ENCODE results near the gene MYRF. TPM values are rescaled to one million over a fixed set of nuclear protein-coding genes. Genes with fewer than 3 reads are reported as not detected.

MYRF gene
- total and polyA plus RNA-seq, 9 of the 15 experiments (the other 6 are each of a cell fraction or from before 2014, with no cell fraction given): 2.3 to 25.8 (median 7.1) TPM

DNA sequence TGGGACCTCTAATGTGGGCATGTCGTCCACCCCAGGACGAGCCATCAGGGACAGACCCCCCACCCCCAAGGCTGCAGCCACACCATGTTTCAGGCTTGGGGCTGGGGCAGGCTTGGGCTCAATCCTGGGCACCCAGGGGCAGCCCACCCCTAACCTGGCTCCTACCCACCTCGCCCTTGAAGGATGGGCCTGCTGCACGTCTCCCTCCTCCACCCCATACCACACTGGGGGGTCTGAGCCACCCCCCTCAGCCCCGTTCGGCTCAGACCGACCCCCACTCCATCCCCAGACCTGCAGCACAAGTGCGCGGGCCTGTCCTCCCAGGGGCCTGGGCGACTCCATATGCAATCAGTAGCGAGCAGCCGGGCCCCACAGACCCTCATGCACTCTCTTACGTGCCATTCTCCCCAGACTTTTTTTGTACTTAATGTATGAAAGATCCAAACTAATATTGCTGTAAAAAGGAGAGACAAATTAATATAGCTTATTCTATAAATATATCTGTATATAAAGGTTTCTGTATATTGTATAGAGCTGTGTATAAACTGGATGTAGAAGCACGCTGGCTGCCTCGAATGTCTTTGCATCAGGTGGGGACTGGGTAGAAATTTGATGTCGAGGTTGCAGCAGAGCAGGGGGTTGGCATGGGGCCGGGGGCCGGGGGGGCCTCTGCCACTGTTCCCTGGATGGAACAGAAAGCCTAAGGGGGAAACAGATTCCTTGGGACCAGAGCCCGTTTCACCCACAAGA is 5.8 kb upstream of the MYRF start (continued):
- TF ChIP-seq, protein P1, sequence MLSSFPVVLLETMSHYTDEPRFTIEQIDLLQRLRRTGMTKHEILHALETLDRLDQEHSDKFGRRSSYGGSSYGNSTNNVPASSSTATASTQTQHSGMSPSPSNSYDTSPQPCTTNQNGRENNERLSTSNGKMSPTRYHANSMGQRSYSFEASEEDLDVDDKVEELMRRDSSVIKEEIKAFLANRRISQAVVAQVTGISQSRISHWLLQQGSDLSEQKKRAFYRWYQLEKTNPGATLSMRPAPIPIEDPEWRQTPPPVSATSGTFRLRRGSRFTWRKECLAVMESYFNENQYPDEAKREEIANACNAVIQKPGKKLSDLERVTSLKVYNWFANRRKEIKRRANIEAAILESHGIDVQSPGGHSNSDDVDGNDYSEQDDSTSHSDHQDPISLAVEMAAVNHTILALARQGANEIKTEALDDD (IDR thresholded peaks at IDR 0.05): no peak
- TF ChIP-seq HOXB6 (CRISPR knock-in tag; IDR thresholded peaks at IDR 0.05; ENCODE audit: borderline replicate concordance): no peak
- TF ChIP-seq TARDBP (IDR thresholded peaks at IDR 0.05): no peak

DNA sequence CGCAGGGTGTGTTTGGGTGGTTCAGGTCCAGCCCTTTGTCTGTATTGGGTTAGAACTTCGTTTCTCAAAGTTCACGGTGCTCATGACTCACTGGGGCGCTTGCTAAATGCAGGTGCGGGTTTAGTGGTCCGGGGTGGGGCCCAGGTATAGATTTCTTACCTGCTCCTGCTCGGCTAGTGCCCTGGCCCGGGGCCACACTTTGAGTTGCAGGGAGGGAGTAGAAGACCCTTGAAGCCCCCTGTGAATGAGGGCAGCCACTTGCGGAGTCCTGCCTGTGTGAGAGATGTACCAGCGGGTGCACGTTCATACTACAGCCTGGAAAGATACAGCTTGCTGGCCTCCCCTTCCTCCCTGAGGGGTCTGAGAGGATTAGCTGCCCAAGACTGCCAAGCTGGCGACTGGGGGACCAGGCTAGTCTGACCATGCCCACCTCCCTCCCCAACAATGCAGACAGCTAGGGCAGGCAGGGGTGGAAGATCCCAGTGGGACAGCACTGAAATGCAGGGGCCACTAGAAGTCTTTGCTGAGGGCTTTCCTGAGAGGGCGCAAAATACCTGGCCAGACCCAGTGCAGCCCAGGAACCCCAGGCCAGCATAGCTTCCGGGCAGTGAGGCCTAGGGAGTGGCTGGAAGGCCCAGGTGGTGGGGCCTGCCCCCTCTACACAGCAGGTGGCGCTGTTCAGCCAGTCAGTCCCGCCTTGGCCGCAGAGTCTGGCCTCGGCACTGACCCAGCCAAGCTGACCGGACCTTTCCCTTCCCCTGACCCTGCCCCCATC is 5.1 kb upstream of the MYRF start:
- Histone ChIP-seq H4K20me1 (replicated peaks; ENCODE audit: control insufficient read depth, insufficient read depth, low read length) (no peaks in the 10 kb centered on the region), H2AFZ (ENCODE audit: low read depth, low read length) (peak overlapping the region; percentile 97), H3K27me3 (ENCODE audit: control insufficient read depth in 2 of 2, insufficient read depth in 2 of 2, low read length in 2 of 2) (no peaks in the 10 kb centered on the region), H3K9me3 (replicated peaks; ENCODE audit: control insufficient read depth, insufficient read depth, low read depth, low read length) (no peaks in the 10 kb centered on the region), H3K27ac (ENCODE audit: extremely low read depth, low read depth, low read length) (no peak overlapping the region), H3K36me3 (ENCODE audit: control insufficient read depth, insufficient read depth, low read length) (no peaks in the 10 kb centered on the region), H3K4me2 (ENCODE audit: insufficient read depth, low read length) (no peak overlapping the region), H3K4me1 (replicated peaks in 1 of 2; ENCODE audit: control insufficient read depth in 2 of 2, insufficient read depth in 2 of 2, low read length in 2 of 2) (peaks cover 43 to 84% of the 10 kb centered on the region in 2 experiments), H3K79me2 (ENCODE audit: control insufficient read depth, insufficient read depth, low read length) (no peaks in the 10 kb centered on the region), H3K4me3 (no peak overlapping the region), H3K9me1 (ENCODE audit: control insufficient read depth, insufficient read depth, low read length) (no peaks in the 10 kb centered on the region), H3K9ac (ENCODE audit: insufficient read depth in 1 of 2, low read depth in 2 of 2, low read length in 2 of 2) (peak overlapping the region; percentile 30 to 69; a peak in 3 of 4 replicates)
- BruUV-seq (replicated peaks): no TSS peak
- DNase-seq (ENCODE audit: extremely low read depth in 1 of 4, low spot score in 3 of 4): peak; percentile 86 to 90 (median 88)
- ChIA-PET POLR2A (interaction anchor here (0.6 to 2.2 kb wide), 5 partner anchors 33 to 1939 kb away, joined by 3 to 8 read pairs (median 4); partner anchors contain the start of genes FEN1 and TMEM258), CTCF (ENCODE audit: low intra/inter-chr PET ratio) (interaction anchor here (0.6 to 1.5 kb wide), 8 partner anchors 14 to 1058 kb away, joined by 3 to 10 read pairs (median 3); partner anchors contain the start of gene NXF1)
- intact Hi-C loops (cut with micrococcal nuclease) (loop anchor here (5.0 kb wide), 1 partner anchor 360 kb away; no protein-coding TSS in a partner anchor), in situ Hi-C loops (cut with MboI) (loop anchor here (5.0 kb wide), 1 partner anchor 45 kb away; the partner anchor contains the start of genes FEN1 and TMEM258)
- ATAC-seq: peak; percentile 90
- FAIRE-seq: peak; percentile 74
- 31% methylated on average over 17 of the region's 19 CpGs for WGBS (ENCODE audit: insufficient coverage, low coverage, missing lambda C conversion rate)
- TF ChIP-seq ZNF592 (IDR thresholded peaks at IDR 0.05): peak; percentile 80
- peak; percentile 89 for TF ChIP-seq SMC3 (conservative IDR thresholded peaks at IDR 0.05; ENCODE audit: insufficient read depth, low read depth, low read length)
- peak; percentile 90 to 97 for TF ChIP-seq RAD21 (CRISPR knock-in tag; conservative IDR thresholded peaks at IDR 0.05 in 1 of 2, IDR thresholded peaks at IDR 0.05 in 1 of 2)
- TF ChIP-seq L3MBTL2 (IDR thresholded peaks at IDR 0.05): 0 out of 2 replicates have a peak, but pooled peaks have one; percentile 56
- peak; percentile 96 for TF ChIP-seq ZFX (CRISPR knock-in tag; IDR thresholded peaks at IDR 0.05)
- peak; percentile 37; the same call in 1 of the 2 replicates for TF ChIP-seq MYC (IDR thresholded peaks at IDR 0.05; ENCODE audit: low read depth, low read length)
- no peak for TF ChIP-seq MYC (CRISPR knock-in tag; IDR thresholded peaks at IDR 0.05; ENCODE audit: borderline replicate concordance, low read depth)
- TF ChIP-seq, protein P1 (IDR thresholded peaks at IDR 0.05): no peak
- peak; percentile 87; the same call in 1 of the 2 replicates for TF ChIP-seq ESRRA (IDR thresholded peaks at IDR 0.05; ENCODE audit: borderline replicate concordance, low read depth)

Measured in K562 (cell line).